ENCODE measurements around the gene SPEG.

DNA sequence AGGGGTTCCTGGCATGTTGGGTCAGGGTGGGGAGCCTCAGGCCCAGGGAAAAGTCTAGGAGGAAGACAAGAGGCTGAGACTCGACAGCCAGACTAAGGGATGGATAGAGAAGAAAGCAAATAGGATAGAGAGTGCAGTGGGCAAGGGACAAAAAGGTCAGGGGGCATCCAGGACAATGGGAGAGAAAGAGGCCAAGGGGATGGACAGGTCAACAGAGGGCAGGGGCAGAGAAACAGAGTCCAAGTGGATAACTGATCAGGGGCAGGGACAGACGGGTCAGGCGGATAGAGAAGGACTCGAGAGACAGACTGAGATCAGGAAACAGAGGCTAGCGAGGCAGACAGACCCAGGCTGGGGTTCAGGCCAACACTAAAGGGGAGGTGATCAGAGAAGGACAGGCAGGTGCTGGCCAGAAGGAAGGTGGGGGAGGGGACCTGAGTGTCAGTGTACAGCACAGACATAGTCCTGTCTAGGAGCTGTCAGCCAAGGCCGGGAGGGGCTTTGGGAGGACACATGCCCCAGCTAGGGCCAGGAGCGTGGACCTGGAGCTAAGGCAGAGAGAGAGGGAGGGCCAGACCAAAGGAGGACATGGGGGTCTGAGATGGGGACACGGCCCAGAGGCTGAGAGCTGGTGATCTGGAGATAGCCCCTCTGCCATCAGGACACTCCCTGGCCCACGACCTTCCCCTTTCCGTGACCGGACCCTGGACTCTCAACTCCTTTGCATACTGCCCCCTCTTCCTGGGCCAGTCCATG lies 91.9 kb downstream of the SPEG start:
- TF ChIP-seq, protein P1, sequence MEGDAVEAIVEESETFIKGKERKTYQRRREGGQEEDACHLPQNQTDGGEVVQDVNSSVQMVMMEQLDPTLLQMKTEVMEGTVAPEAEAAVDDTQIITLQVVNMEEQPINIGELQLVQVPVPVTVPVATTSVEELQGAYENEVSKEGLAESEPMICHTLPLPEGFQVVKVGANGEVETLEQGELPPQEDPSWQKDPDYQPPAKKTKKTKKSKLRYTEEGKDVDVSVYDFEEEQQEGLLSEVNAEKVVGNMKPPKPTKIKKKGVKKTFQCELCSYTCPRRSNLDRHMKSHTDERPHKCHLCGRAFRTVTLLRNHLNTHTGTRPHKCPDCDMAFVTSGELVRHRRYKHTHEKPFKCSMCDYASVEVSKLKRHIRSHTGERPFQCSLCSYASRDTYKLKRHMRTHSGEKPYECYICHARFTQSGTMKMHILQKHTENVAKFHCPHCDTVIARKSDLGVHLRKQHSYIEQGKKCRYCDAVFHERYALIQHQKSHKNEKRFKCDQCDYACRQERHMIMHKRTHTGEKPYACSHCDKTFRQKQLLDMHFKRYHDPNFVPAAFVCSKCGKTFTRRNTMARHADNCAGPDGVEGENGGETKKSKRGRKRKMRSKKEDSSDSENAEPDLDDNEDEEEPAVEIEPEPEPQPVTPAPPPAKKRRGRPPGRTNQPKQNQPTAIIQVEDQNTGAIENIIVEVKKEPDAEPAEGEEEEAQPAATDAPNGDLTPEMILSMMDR (IDR thresholded peaks at IDR 0.05; ENCODE audit: insufficient read depth, low read depth, low read length): no peak
- TF ChIP-seq EZH2 (IDR thresholded peaks at IDR 0.05; ENCODE audit: insufficient read depth, low read length): no peak
